Erythroblast (primary cell): ENCODE measurements around the gene HTT-AS.

ENCODE experiments used
- GATA1 ChIP-seq: IDR thresholded peaks from 2 replicates; pipeline ENCODE4 v1.6.1; 2011; ENCODE audit warnings: low read depth, mild to moderate bottlenecking, control low read depth, low read length, moderate library complexity
- POLR2A ChIP-seq: IDR thresholded peaks from 2 replicates; pipeline ENCODE4 v1.6.1; 2011; ENCODE audit warnings: mild to moderate bottlenecking, low read length

- no peak for TF ChIP-seq POLR2A
- TF ChIP-seq GATA1, result no peak
Measured at GRCh38 chr4:3026540-3026939, 47.8 kb downstream of the HTT-AS start.
